Smooth muscle cell of trachea (primary cell): ENCODE measurements around the gene CLDND1. TPM values are rescaled to one million over a fixed set of nuclear protein-coding genes. Genes with fewer than 3 reads are reported as not detected.

Experiments used
- total RNA-seq: library from RNA; depleted of rRNA; stranded (reverse); fragments of >200 nt; gene quantifications from 2 replicates; pipeline ENCODE4 v1.2.1, GENCODE V29; 2014

CLDND1 gene
- 64.7 and 70.0 TPM in 2 replicates for total RNA-seq

GRCh38 chr3:98522544-98523281 is at the start of gene CLDND1:
Gene CLDND1, minus strand, starts transcription at chr3:98522902. Its CDS starts 1,478 bp downstream, at chr3:98521424.

GRCh38 chr3:98531622-98532274 is 9.0 kb upstream of the CLDND1 start, which contains the start of gene GPR15:
Gene GPR15, plus strand, starts transcription at chr3:98531978. Its CDS starts 56 bp downstream, at chr3:98532034.

GRCh38 chr3:98497381-98497780 is 25.3 kb downstream of the CLDND1 start, which contains the start of gene OR5K2:
Gene OR5K2, plus strand, starts transcription at chr3:98497681. Its CDS starts 0 bp downstream, at chr3:98497681.

Other genes with a start within 250 kb of the CLDND1 start
- not detected in 2 replicates for gene OR5H2, start 240.4 kb downstream of the CLDND1 start, total RNA-seq
- not detected in 2 replicates for gene OR5K4, start 169.0 kb downstream of the CLDND1 start, total RNA-seq
- gene OR5K3, start 132.2 kb downstream of the CLDND1 start, total RNA-seq = not detected in 2 replicates
- not detected in 2 replicates for gene OR5K1, start 59.7 kb downstream of the CLDND1 start, total RNA-seq
- not detected in 2 replicates for gene OR5K2, start 25.2 kb downstream of the CLDND1 start, total RNA-seq
- gene GPR15, start 9.1 kb upstream of the CLDND1 start, total RNA-seq = not detected in 2 replicates
- gene CPOX, start 70.7 kb upstream of the CLDND1 start, total RNA-seq = 28.8 and 32.9 TPM in 2 replicates
- 0.87 and 0.99 TPM in 2 replicates for gene ST3GAL6, start 240.4 kb upstream of the CLDND1 start, total RNA-seq